Measurements from ENCODE around the gene SCLT1. TPM values are rescaled to one million over a fixed set of nuclear protein-coding genes. Genes with fewer than 3 reads are reported as not detected.
"Not testable (repeated sequence)": the region's sequence is repeated elsewhere in the genome, so short reads cannot be mapped to it uniquely, and the experiment has no call there.

SCLT1 gene
- total and polyA plus RNA-seq, 7 experiments from 2014 or later = 5.9 to 36.4 (median 24.6) TPM

- CTCF ChIA-PET = interaction anchor here (0.6 kb wide), 1 partner anchor 1007 kb away, joined by 3 read pairs; no protein-coding TSS in a partner anchor
- H3K27me3 ChIP-seq (ENCODE audit: control insufficient read depth in 2 of 2, insufficient read depth in 2 of 2, low read length in 2 of 2); H3K27me3 Mint-ChIP-seq; DNase-seq; H3K4me1 ChIP-seq (ENCODE audit: control insufficient read depth in 2 of 2, insufficient read depth in 2 of 2, low read length in 2 of 2); ATAC-seq; H3K27ac ChIP-seq (ENCODE audit: low read depth, low read length); intact Hi-C loops (cut with micrococcal nuclease); H3K9me3 ChIP-seq (ENCODE audit: control insufficient read depth in 2 of 3, low read length in 3 of 3); H3K27ac Mint-ChIP-seq; H3K4me1 Mint-ChIP-seq; H3K4me3 Mint-ChIP-seq; POLR2A ChIA-PET; H3K4me3 ChIP-seq (ENCODE audit: low read length); H3K36me3 ChIP-seq (ENCODE audit: control insufficient read depth in 2 of 3, insufficient read depth in 3 of 3, low read length in 3 of 3): not testable (repeated sequence)
- Mint-ChIP-seq H3K36me3 (peaks cover 0 to 18% (median 5%) of the 10 kb centered on the region in 5 donors), H3K9me3 (peaks cover 0 to 16% (median 4%) of the 10 kb centered on the region in 11 donors)
Measured at GRCh38 chr4:129126614-129127013, 33.3 kb upstream of the SCLT1 start.

- Histone ChIP-seq H3K9me3 (ENCODE audit: control insufficient read depth in 2 of 3, low read length in 3 of 3) (no peaks in the 10 kb centered on the region), H3K36me3 (ENCODE audit: control insufficient read depth in 2 of 3, insufficient read depth in 3 of 3, low read length in 3 of 3) (no peaks in the 10 kb centered on the region), H3K27ac (ENCODE audit: low read depth, low read length) (no peak overlapping the region), H3K27me3 (ENCODE audit: control insufficient read depth in 2 of 2, insufficient read depth in 2 of 2, low read length in 2 of 2) (no peaks in the 10 kb centered on the region), H3K4me3 (ENCODE audit: low read length) (no peak overlapping the region), H3K4me1 (ENCODE audit: control insufficient read depth in 2 of 2, insufficient read depth in 2 of 2, low read length in 2 of 2) (no peaks in the 10 kb centered on the region)
- DNase-seq (no peak), ATAC-seq (no peak)
- CTCF ChIA-PET = no interaction called here
- Mint-ChIP-seq H3K27me3 (no peaks in the 10 kb centered on the region), H3K9me3 (no peaks in the 10 kb centered on the region), H3K36me3 (peaks cover 0 to 15% (median 9%) of the 10 kb centered on the region in 5 donors), H3K4me3 (no peak overlapping the region), H3K27ac (no peak overlapping the region), H3K4me1 (no peaks in the 10 kb centered on the region)
- POLR2A ChIA-PET = no interaction called here
- intact Hi-C loops (cut with micrococcal nuclease) = no loop called here
Measured at GRCh38 chr4:129117705-129118104, 24.4 kb upstream of the SCLT1 start.

GRCh38 chr4:129113919-129114318, 20.6 kb upstream of the SCLT1 start:
- ChIA-PET POLR2A (no interaction called here), CTCF (no interaction called here)
- Mint-ChIP-seq H3K27me3 (no peaks in the 10 kb centered on the region), H3K4me3 (no peak overlapping the region), H3K27ac (no peak overlapping the region), H3K36me3 (peaks cover 5 to 35% (median 13%) of the 10 kb centered on the region in 5 donors), H3K9me3 (no peaks in the 10 kb centered on the region), H3K4me1 (no peaks in the 10 kb centered on the region)
- Histone ChIP-seq H3K27me3 (ENCODE audit: control insufficient read depth in 2 of 2, insufficient read depth in 2 of 2, low read length in 2 of 2) (no peaks in the 10 kb centered on the region), H3K9me3 (ENCODE audit: control insufficient read depth in 2 of 3, low read length in 3 of 3) (no peaks in the 10 kb centered on the region), H3K36me3 (ENCODE audit: control insufficient read depth in 2 of 3, insufficient read depth in 3 of 3, low read length in 3 of 3) (peaks cover 0 to 6% (median 0%) of the 10 kb centered on the region in 3 experiments), H3K4me3 (ENCODE audit: low read length) (no peak overlapping the region), H3K27ac (ENCODE audit: low read depth, low read length) (no peak overlapping the region), H3K4me1 (ENCODE audit: control insufficient read depth in 2 of 2, insufficient read depth in 2 of 2, low read length in 2 of 2) (no peaks in the 10 kb centered on the region)
- DNase-seq (no peak), ATAC-seq (no peak)
- intact Hi-C loops (cut with micrococcal nuclease) = no loop called here

GRCh38 chr4:129113434-129113833, 20.1 kb upstream of the SCLT1 start:
- Mint-ChIP-seq H3K27me3 (no peaks in the 10 kb centered on the region), H3K4me3 (no peak overlapping the region), H3K9me3 (no peaks in the 10 kb centered on the region), H3K4me1 (no peaks in the 10 kb centered on the region), H3K27ac (no peak overlapping the region), H3K36me3 (peaks cover 5 to 36% (median 13%) of the 10 kb centered on the region in 5 donors)
- Histone ChIP-seq H3K9me3 (ENCODE audit: control insufficient read depth in 2 of 3, low read length in 3 of 3) (no peaks in the 10 kb centered on the region), H3K36me3 (ENCODE audit: control insufficient read depth in 2 of 3, insufficient read depth in 3 of 3, low read length in 3 of 3) (peaks cover 0 to 6% (median 0%) of the 10 kb centered on the region in 3 experiments), H3K27ac (ENCODE audit: low read depth, low read length) (no peak overlapping the region), H3K27me3 (ENCODE audit: control insufficient read depth in 2 of 2, insufficient read depth in 2 of 2, low read length in 2 of 2) (no peaks in the 10 kb centered on the region), H3K4me3 (ENCODE audit: low read length) (no peak overlapping the region), H3K4me1 (ENCODE audit: control insufficient read depth in 2 of 2, insufficient read depth in 2 of 2, low read length in 2 of 2) (no peaks in the 10 kb centered on the region)
- DNase-seq (no peak), ATAC-seq (no peak)
- CTCF ChIA-PET = no interaction called here
- POLR2A ChIA-PET = no interaction called here
- intact Hi-C loops (cut with micrococcal nuclease) = no loop called here

- no peak overlapping the region for H3K4me3 ChIP-seq (ENCODE audit: low read length)
- Mint-ChIP-seq H3K27ac (no peak overlapping the region), H3K27me3 (no peaks in the 10 kb centered on the region), H3K9me3 (no peaks in the 10 kb centered on the region), H3K4me3 (no peak overlapping the region), H3K36me3 (peaks cover 2 to 36% (median 13%) of the 10 kb centered on the region in 5 donors), H3K4me1 (no peaks in the 10 kb centered on the region)
- no peaks in the 10 kb centered on the region for H3K9me3 ChIP-seq (ENCODE audit: control insufficient read depth in 2 of 3, low read length in 3 of 3)
- no peaks in the 10 kb centered on the region for H3K4me1 ChIP-seq (ENCODE audit: control insufficient read depth in 2 of 2, insufficient read depth in 2 of 2, low read length in 2 of 2)
- H3K36me3 ChIP-seq (ENCODE audit: control insufficient read depth in 2 of 3, insufficient read depth in 3 of 3, low read length in 3 of 3) = peaks cover 0 to 6% (median 0%) of the 10 kb centered on the region in 3 experiments
- no peak for ATAC-seq
- H3K27me3 ChIP-seq (ENCODE audit: control insufficient read depth in 2 of 2, insufficient read depth in 2 of 2, low read length in 2 of 2) = no peaks in the 10 kb centered on the region
- intact Hi-C loops (cut with micrococcal nuclease) = loop anchor here in 1 of 2 donors (1.0 kb wide), 1 partner anchor 921 kb away; no protein-coding TSS in a partner anchor
- DNase-seq = no peak
- POLR2A ChIA-PET = no interaction called here
- CTCF ChIA-PET = interaction anchor here (0.9 kb wide), 1 partner anchor 9 kb away, joined by 4 read pairs; no protein-coding TSS in a partner anchor
- H3K27ac ChIP-seq (ENCODE audit: low read depth, low read length) = no peak overlapping the region
Measured at GRCh38 chr4:129111919-129112318, 18.6 kb upstream of the SCLT1 start.

GRCh38 chr4:129110931-129111330, 17.6 kb upstream of the SCLT1 start:
- no peaks in the 10 kb centered on the region for H3K27me3 Mint-ChIP-seq

GRCh38 chr4:129109965-129110824, 16.9 kb upstream of the SCLT1 start:
- peaks cover 0 to 34% (median 13%) of the 10 kb centered on the region in 5 donors for H3K36me3 Mint-ChIP-seq
- no peaks in the 10 kb centered on the region for H3K27me3 Mint-ChIP-seq
- Histone ChIP-seq H3K36me3 (ENCODE audit: control insufficient read depth in 2 of 3, insufficient read depth in 3 of 3, low read length in 3 of 3) (peaks cover 0 to 6% (median 0%) of the 10 kb centered on the region in 3 experiments), H3K27me3 (ENCODE audit: control insufficient read depth in 2 of 2, insufficient read depth in 2 of 2, low read length in 2 of 2) (no peaks in the 10 kb centered on the region), H3K9me3 (ENCODE audit: control insufficient read depth in 2 of 3, low read length in 3 of 3) (no peaks in the 10 kb centered on the region), H3K27ac (ENCODE audit: low read depth, low read length) (no peak overlapping the region), H3K4me1 (ENCODE audit: control insufficient read depth in 2 of 2, insufficient read depth in 2 of 2, low read length in 2 of 2) (no peaks in the 10 kb centered on the region), H3K4me3 (ENCODE audit: low read length) (no peak overlapping the region)
- no peak overlapping the region for H3K27ac Mint-ChIP-seq
- H3K9me3 Mint-ChIP-seq = no peaks in the 10 kb centered on the region
- POLR2A ChIA-PET = no interaction called here
- H3K4me3 Mint-ChIP-seq = no peak overlapping the region
- CTCF ChIA-PET = no interaction called here
- ATAC-seq (no peak), DNase-seq (no peak)
- intact Hi-C loops (cut with micrococcal nuclease) = no loop called here
- no peaks in the 10 kb centered on the region for H3K4me1 Mint-ChIP-seq

More at GRCh38 chr4:129110931-129111330, 17.6 kb upstream of the SCLT1 start:
- no peaks in the 10 kb centered on the region for H3K9me3 Mint-ChIP-seq
- no peak overlapping the region for H3K4me3 Mint-ChIP-seq
- no peak overlapping the region for H3K27ac Mint-ChIP-seq
- Histone ChIP-seq H3K9me3 (ENCODE audit: control insufficient read depth in 2 of 3, low read length in 3 of 3) (no peaks in the 10 kb centered on the region), H3K27me3 (ENCODE audit: control insufficient read depth in 2 of 2, insufficient read depth in 2 of 2, low read length in 2 of 2) (no peaks in the 10 kb centered on the region), H3K4me3 (ENCODE audit: low read length) (no peak overlapping the region), H3K4me1 (ENCODE audit: control insufficient read depth in 2 of 2, insufficient read depth in 2 of 2, low read length in 2 of 2) (no peaks in the 10 kb centered on the region), H3K27ac (ENCODE audit: low read depth, low read length) (no peak overlapping the region), H3K36me3 (ENCODE audit: control insufficient read depth in 2 of 3, insufficient read depth in 3 of 3, low read length in 3 of 3) (peaks cover 0 to 6% (median 0%) of the 10 kb centered on the region in 3 experiments)
- ChIA-PET POLR2A (no interaction called here), CTCF (no interaction called here)
- no peak for ATAC-seq
- DNase-seq = no peak
- intact Hi-C loops (cut with micrococcal nuclease) = no loop called here
- peaks cover 0 to 36% (median 13%) of the 10 kb centered on the region in 5 donors for H3K36me3 Mint-ChIP-seq
- H3K4me1 Mint-ChIP-seq = no peaks in the 10 kb centered on the region
